Measurements from ENCODE around the gene CCDC91. TPM values are rescaled to one million over a fixed set of nuclear protein-coding genes. Genes with fewer than 3 reads are reported as not detected.
A peak's percentile ranks its signal among the peaks of the same experiment; 100 is the strongest.

Gene CCDC91
- total and polyA plus RNA-seq, 5 experiments from 2014 or later, result 57.7 to 84.6 (median 73.5) TPM

GRCh38 chr12:28497889-28498411, 307.7 kb downstream of the CCDC91 start:
- peaks cover 0 to 15% (median 4%) of the 10 kb centered on the region in 9 donors for H3K9me3 Mint-ChIP-seq
- no peak for DNase-seq
- no peak overlapping the region for H3K4me3 Mint-ChIP-seq
- peaks cover 0 to 2% (median 0%) of the 10 kb centered on the region in 4 donors for H3K4me1 Mint-ChIP-seq
- ATAC-seq, result no peak
- no peak overlapping the region for H3K27ac Mint-ChIP-seq
- H3K36me3 Mint-ChIP-seq, result peaks cover 38 to 69% (median 67%) of the 10 kb centered on the region in 3 donors
- POLR2A ChIA-PET, result no interaction called here
- H3K27me3 Mint-ChIP-seq, result no peaks in the 10 kb centered on the region

GRCh38 chr12:28498850-28499249, 308.6 kb downstream of the CCDC91 start:
- Mint-ChIP-seq H3K9me3 (peaks cover 0 to 15% (median 4%) of the 10 kb centered on the region in 9 donors), H3K27ac (no peak overlapping the region), H3K27me3 (no peaks in the 10 kb centered on the region), H3K36me3 (peaks cover 38 to 69% (median 63%) of the 10 kb centered on the region in 3 donors), H3K4me3 (no peak overlapping the region), H3K4me1 (peaks cover 0 to 2% (median 0%) of the 10 kb centered on the region in 4 donors)
- POLR2A ChIA-PET, result no interaction called here
- no peak for ATAC-seq
- DNase-seq, result no peak

- H3K27me3 Mint-ChIP-seq, result no peaks in the 10 kb centered on the region
- peaks cover 38 to 63% (median 51%) of the 10 kb centered on the region in 3 donors for H3K36me3 Mint-ChIP-seq
- peaks cover 0 to 15% (median 4%) of the 10 kb centered on the region in 9 donors for H3K9me3 Mint-ChIP-seq
- POLR2A ChIA-PET, result no interaction called here
- H3K27ac Mint-ChIP-seq, result no peak overlapping the region
- H3K4me3 Mint-ChIP-seq, result no peak overlapping the region
- ATAC-seq, result no peak
- H3K4me1 Mint-ChIP-seq, result peaks cover 0 to 2% (median 0%) of the 10 kb centered on the region in 4 donors
- no peak for DNase-seq
These were observed 310.2 kb downstream of the CCDC91 start for GRCh38 chr12:28500373-28501024.

GRCh38 chr12:28506271-28506670, 316.0 kb downstream of the CCDC91 start:
- POLR2A ChIA-PET, result no interaction called here
- Mint-ChIP-seq H3K36me3 (peaks cover 27 to 48% (median 34%) of the 10 kb centered on the region in 3 donors), H3K27ac (no peak overlapping the region), H3K4me1 (peaks cover 0 to 5% (median 1%) of the 10 kb centered on the region in 4 donors), H3K9me3 (peaks cover 0 to 30% (median 5%) of the 10 kb centered on the region in 9 donors), H3K4me3 (no peak overlapping the region), H3K27me3 (no peaks in the 10 kb centered on the region)
- ATAC-seq (no peak), DNase-seq (no peak)

- no peak overlapping the region for H3K4me3 Mint-ChIP-seq
- no peaks in the 10 kb centered on the region for H3K27me3 Mint-ChIP-seq
- H3K4me1 Mint-ChIP-seq, result peaks cover 0 to 5% (median 1%) of the 10 kb centered on the region in 4 donors
- H3K9me3 Mint-ChIP-seq, result peaks cover 0 to 33% (median 4%) of the 10 kb centered on the region in 9 donors
- ATAC-seq (no peak), DNase-seq (no peak)
- no peak overlapping the region for H3K27ac Mint-ChIP-seq
- POLR2A ChIA-PET, result no interaction called here
- H3K36me3 Mint-ChIP-seq, result peaks cover 22 to 52% (median 37%) of the 10 kb centered on the region in 3 donors
These were observed 316.8 kb downstream of the CCDC91 start for GRCh38 chr12:28507033-28507432.

GRCh38 chr12:28507867-28508266, 317.6 kb downstream of the CCDC91 start:
- Mint-ChIP-seq H3K4me1 (peaks cover 0 to 5% (median 1%) of the 10 kb centered on the region in 4 donors), H3K36me3 (peaks cover 23 to 58% (median 41%) of the 10 kb centered on the region in 3 donors), H3K4me3 (no peak overlapping the region), H3K9me3 (peaks cover 0 to 33% (median 4%) of the 10 kb centered on the region in 9 donors), H3K27ac (peak overlapping the region in 1 of 10 donors; percentile 50), H3K27me3 (no peaks in the 10 kb centered on the region)
- POLR2A ChIA-PET, result no interaction called here
- ATAC-seq (no peak), DNase-seq (no peak)

- Mint-ChIP-seq H3K9me3 (peaks cover 0 to 44% (median 11%) of the 10 kb centered on the region in 9 donors), H3K27me3 (no peaks in the 10 kb centered on the region), H3K4me1 (peaks cover 0 to 6% (median 4%) of the 10 kb centered on the region in 4 donors), H3K36me3 (peaks cover 26 to 76% (median 50%) of the 10 kb centered on the region in 3 donors), H3K27ac (no peak overlapping the region), H3K4me3 (no peak overlapping the region)
- ATAC-seq, result no peak
- POLR2A ChIA-PET, result no interaction called here
- no peak for DNase-seq
These were observed 322.1 kb downstream of the CCDC91 start for GRCh38 chr12:28512406-28512805.

GRCh38 chr12:28512876-28513275, 322.6 kb downstream of the CCDC91 start:
- H3K36me3 Mint-ChIP-seq, result peaks cover 30 to 76% (median 51%) of the 10 kb centered on the region in 3 donors
- peaks cover 0 to 6% (median 4%) of the 10 kb centered on the region in 4 donors for H3K4me1 Mint-ChIP-seq
- DNase-seq (no peak), ATAC-seq (no peak)
- no peak overlapping the region for H3K4me3 Mint-ChIP-seq
- H3K9me3 Mint-ChIP-seq, result peaks cover 0 to 49% (median 15%) of the 10 kb centered on the region in 9 donors
- H3K27me3 Mint-ChIP-seq, result no peaks in the 10 kb centered on the region
- POLR2A ChIA-PET, result no interaction called here
- no peak overlapping the region for H3K27ac Mint-ChIP-seq

GRCh38 chr12:28513983-28514382, 323.7 kb downstream of the CCDC91 start:
- H3K27ac Mint-ChIP-seq, result no peak overlapping the region
- peaks cover 36 to 81% (median 53%) of the 10 kb centered on the region in 3 donors for H3K36me3 Mint-ChIP-seq
- H3K4me3 Mint-ChIP-seq, result no peak overlapping the region
- peaks cover 0 to 8% (median under 1%) of the 10 kb centered on the region in 4 donors for H3K4me1 Mint-ChIP-seq
- H3K9me3 Mint-ChIP-seq, result peaks cover 6 to 60% (median 20%) of the 10 kb centered on the region in 9 donors
- POLR2A ChIA-PET, result no interaction called here
- no peaks in the 10 kb centered on the region for H3K27me3 Mint-ChIP-seq
- DNase-seq (no peak), ATAC-seq (no peak)

GRCh38 chr12:28517101-28517500, 326.8 kb downstream of the CCDC91 start:
- H3K9me3 Mint-ChIP-seq, result peaks cover 8 to 70% (median 16%) of the 10 kb centered on the region in 9 donors
- ATAC-seq (no peak), DNase-seq (no peak)
- no peak overlapping the region for H3K27ac Mint-ChIP-seq
- H3K36me3 Mint-ChIP-seq, result peaks cover 34 to 78% (median 35%) of the 10 kb centered on the region in 3 donors
- POLR2A ChIA-PET, result no interaction called here
- no peaks in the 10 kb centered on the region for H3K27me3 Mint-ChIP-seq
- H3K4me3 Mint-ChIP-seq, result no peak overlapping the region
- H3K4me1 Mint-ChIP-seq, result peaks cover 0 to 7% (median under 1%) of the 10 kb centered on the region in 4 donors

GRCh38 chr12:28527631-28528249, 337.5 kb downstream of the CCDC91 start:
- H3K27me3 Mint-ChIP-seq, result no peaks in the 10 kb centered on the region
- ATAC-seq (no peak), DNase-seq (no peak)
- H3K4me3 Mint-ChIP-seq, result peak overlapping the region in 1 of 10 donors; percentile 8
- POLR2A ChIA-PET, result no interaction called here
- H3K4me1 Mint-ChIP-seq, result peaks cover 1 to 11% (median 4%) of the 10 kb centered on the region in 4 donors
- H3K36me3 Mint-ChIP-seq, result peaks cover 34 to 71% (median 40%) of the 10 kb centered on the region in 3 donors
- H3K9me3 Mint-ChIP-seq, result peaks cover under 1 to 45% (median 24%) of the 10 kb centered on the region in 9 donors
- no peak overlapping the region for H3K27ac Mint-ChIP-seq

- H3K4me3 Mint-ChIP-seq, result no peak overlapping the region
- DNase-seq, result no peak
- peaks cover 6 to 25% (median 10%) of the 10 kb centered on the region in 3 donors for H3K36me3 Mint-ChIP-seq
- H3K9me3 Mint-ChIP-seq, result peaks cover 0 to 4% (median 0%) of the 10 kb centered on the region in 9 donors
- H3K27ac Mint-ChIP-seq, result no peak overlapping the region
- H3K27me3 Mint-ChIP-seq, result no peaks in the 10 kb centered on the region
- H3K4me1 Mint-ChIP-seq, result peaks cover 0 to 2% (median 0%) of the 10 kb centered on the region in 4 donors
- ATAC-seq, result no peak
- POLR2A ChIA-PET, result no interaction called here
These were observed 345.0 kb downstream of the CCDC91 start for GRCh38 chr12:28535216-28535615.

GRCh38 chr12:28536088-28536487, 345.8 kb downstream of the CCDC91 start:
- Mint-ChIP-seq H3K27me3 (no peaks in the 10 kb centered on the region), H3K4me1 (peaks cover 0 to 6% (median 3%) of the 10 kb centered on the region in 4 donors), H3K9me3 (peaks cover 0 to 4% (median 0%) of the 10 kb centered on the region in 9 donors), H3K4me3 (no peak overlapping the region), H3K27ac (no peak overlapping the region), H3K36me3 (peaks cover 6 to 23% (median 10%) of the 10 kb centered on the region in 3 donors)
- ATAC-seq, result no peak
- DNase-seq, result no peak
- POLR2A ChIA-PET, result no interaction called here
